Stimulated activated CD8-positive, alpha-beta memory T cell treated with anti-CD3 and anti-CD28 coated beads, Interleukin-7, amount 100 ng/mL, for 4 hours (primary cell): ENCODE results near the gene CACNA2D1.
"Not testable (repeated sequence)": the region's sequence is repeated elsewhere in the genome, so short reads cannot be mapped to it uniquely, and the experiment has no call there.

Experiments used
- DNase-seq, 2 donors: peaks; one replicate each; pipeline ENCODE4 v3.0.0-alpha.2; 2020; ENCODE audit warnings: low read depth in 2 of 2

CACNA2D1 gene

GRCh38 chr7:82393076-82393839 is 50.3 kb downstream of the CACNA2D1 start:
- DNase-seq, result no peak

GRCh38 chr7:82390936-82391335 is 52.6 kb downstream of the CACNA2D1 start:
- no peak for DNase-seq

DNA sequence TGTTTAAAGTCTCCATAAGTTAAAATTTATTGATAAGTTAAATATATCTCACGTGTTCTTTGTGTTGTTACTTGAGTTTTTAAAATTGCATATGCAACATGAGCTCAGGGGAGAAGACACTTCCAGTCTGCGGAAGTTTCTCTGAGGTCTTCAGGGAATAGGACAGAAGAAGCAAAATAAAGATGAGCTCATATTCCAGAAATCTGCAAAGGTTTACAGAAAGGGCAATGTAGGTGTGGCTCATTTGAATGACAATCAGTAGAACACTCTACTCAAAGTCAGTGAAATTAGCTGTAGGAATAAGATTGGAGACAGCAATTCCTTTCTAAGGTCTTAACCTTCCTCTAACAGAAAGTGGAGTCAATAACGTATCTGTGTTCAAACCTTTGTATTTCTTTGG is 53.7 kb downstream of the CACNA2D1 start:
- DNase-seq, result no peak

- DNase-seq, result no peak
These were observed 55.4 kb downstream of the CACNA2D1 start for GRCh38 chr7:82388138-82388537.

- DNase-seq, result not testable (repeated sequence)
These were observed 57.0 kb downstream of the CACNA2D1 start for GRCh38 chr7:82386571-82386970.

- no peak for DNase-seq
These were observed 58.8 kb downstream of the CACNA2D1 start for GRCh38 chr7:82384779-82385178.

GRCh38 chr7:82384051-82384464 is 59.5 kb downstream of the CACNA2D1 start:
- DNase-seq, result no peak

GRCh38 chr7:82382276-82382675 is 61.3 kb downstream of the CACNA2D1 start:
- no peak for DNase-seq

DNA sequence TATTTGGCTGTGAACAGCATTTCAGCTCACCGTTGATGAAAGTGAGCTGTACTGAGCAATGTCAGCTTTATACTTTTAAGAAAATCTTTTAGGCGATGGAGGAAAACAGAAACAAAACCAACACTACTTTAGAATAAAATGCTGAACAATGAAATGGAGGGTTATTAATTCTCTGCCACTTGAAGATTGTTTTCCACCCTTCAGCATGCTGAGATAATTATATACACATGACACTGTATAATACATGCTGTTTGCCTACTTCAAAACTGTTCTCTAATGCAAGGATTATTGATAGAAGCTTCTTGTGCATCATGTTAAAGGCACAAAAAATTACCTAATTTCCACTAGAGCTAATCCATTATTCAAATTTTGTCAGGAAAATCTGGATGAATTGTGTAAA is 66.8 kb downstream of the CACNA2D1 start:
- no peak for DNase-seq

DNA sequence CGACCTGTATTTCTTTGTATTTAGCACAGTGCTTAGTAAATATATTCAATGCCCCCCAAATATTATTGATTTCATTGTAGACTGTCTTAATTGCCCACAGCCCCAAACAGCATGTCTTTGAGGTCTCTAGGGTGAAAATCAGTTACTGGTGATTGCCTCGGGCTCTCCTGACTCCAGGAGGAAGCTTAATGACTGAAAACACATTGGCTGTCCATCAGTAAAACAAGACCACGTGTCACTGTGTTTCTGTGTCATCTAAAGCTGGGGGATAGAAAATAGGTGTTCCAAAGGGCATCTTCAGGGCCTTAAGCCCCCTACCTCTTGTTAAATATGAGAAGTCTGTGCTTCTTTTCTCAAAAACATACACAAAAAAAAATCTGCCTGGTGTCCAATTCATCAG is 67.9 kb downstream of the CACNA2D1 start:
- no peak for DNase-seq

DNA sequence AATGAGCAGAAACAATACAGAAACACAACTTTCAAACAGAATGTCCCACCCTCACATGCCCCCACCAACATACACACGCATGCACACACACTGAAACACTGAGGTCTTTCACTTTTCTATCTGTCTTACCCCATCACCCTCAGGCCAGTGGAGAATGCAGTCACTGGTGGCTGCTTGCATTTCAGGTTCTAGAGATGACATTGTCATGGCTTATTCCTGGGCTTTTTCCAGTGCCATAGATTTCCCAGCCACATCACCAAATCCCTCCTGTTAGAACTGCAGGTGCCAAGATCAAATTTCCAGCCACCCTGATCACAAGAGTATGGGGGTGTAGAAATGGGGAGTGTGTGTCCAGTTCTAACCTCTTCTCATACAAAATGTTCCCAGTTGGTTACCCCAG is 68.4 kb downstream of the CACNA2D1 start:
- DNase-seq, result no peak

DNA sequence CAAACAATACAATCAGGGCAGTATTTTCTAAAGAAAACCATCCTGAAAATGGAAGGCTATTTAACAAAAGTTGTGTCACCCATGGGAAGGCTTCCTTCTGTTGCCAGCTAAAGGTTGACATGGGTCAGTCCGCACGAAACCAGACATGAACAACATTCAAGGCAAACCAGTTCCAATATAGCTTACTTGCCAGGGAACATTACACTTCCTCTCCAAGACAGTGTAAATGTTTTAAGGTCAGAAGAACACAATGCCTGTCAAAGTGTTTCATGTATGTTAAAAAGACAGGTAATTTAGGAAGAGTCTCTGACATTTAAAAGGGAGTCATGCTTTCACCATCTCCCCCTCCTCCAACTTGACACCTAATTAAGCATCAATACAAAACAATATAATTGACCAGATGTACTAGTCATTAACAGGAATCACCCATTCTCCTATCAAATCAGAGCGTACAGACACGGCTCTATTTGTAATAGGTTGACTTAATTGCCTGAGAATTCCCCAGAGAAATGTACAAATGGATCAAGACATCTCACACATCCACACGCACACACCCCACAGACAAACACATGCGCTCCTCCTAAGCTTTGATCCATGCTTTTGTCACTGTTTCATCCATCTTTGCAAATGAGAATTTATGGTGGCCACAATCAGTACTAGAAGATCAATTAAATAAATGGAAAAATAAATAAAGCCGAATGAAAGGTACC is 69.5 kb downstream of the CACNA2D1 start:
- no peak for DNase-seq

DNA sequence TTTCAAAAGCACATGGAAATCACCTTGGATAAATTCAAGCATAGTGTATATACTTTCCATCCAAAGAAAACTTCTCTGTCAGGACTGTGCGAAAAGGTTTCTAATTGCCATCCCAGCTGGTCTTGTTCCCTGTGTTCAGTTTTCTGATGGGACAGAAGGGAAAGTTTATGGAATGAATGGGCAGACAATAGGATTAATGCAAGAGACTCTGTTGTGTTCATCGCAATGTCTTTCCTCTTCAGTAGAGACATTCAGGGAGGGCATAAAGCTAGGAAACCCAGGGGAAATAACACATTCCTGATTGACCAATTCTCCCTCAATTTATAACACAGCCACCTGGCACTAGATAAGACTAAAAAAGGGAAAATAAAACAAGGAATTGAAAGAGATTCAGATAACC is 78.9 kb downstream of the CACNA2D1 start:
- DNase-seq, result no peak

DNA sequence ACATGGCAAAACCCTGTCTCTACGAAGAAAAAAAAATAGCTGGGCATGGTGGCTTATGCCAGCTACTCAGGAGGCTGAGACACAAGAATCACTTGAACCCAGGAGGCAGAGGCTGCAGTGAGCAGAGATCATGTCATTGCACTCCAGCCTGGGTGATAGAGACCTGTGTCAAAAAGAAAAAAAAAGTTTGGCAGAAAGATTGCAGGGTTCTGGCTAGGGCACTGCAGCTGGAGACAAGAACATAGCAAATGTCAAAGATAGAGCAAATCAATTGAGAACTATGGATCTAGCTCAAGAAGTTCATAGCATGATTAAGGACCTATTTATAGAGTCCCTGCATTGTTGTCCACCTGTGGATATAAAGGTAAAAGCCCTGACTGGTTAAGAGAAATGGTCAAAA is 79.5 kb downstream of the CACNA2D1 start:
- no peak for DNase-seq

DNA sequence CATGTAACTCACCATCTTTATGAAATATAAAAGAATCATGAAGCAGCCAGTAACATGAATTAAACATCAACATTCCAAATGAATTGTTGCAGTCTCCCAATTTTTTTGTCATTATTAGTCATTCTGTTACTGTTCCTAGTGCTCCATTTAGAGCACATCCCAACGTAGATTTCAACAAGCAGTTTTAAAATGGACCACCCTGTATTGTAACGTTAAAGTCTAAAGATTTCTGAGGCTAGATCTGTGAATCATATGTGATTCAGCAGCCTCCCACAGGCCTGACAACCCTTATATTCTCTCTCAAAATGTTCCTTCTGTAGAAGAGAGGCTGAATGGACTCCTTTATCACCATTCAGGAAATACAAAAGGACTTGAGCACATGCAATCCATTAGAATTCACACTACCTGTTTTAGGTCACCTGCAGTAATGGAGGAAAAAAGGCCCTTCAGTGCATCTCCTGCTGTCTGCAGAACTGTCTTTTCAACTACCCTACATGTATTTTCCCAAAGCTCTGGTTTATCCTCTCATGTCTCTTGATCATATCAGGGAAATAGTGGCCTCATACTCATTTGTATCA is 81.4 kb downstream of the CACNA2D1 start:
- no peak for DNase-seq

DNA sequence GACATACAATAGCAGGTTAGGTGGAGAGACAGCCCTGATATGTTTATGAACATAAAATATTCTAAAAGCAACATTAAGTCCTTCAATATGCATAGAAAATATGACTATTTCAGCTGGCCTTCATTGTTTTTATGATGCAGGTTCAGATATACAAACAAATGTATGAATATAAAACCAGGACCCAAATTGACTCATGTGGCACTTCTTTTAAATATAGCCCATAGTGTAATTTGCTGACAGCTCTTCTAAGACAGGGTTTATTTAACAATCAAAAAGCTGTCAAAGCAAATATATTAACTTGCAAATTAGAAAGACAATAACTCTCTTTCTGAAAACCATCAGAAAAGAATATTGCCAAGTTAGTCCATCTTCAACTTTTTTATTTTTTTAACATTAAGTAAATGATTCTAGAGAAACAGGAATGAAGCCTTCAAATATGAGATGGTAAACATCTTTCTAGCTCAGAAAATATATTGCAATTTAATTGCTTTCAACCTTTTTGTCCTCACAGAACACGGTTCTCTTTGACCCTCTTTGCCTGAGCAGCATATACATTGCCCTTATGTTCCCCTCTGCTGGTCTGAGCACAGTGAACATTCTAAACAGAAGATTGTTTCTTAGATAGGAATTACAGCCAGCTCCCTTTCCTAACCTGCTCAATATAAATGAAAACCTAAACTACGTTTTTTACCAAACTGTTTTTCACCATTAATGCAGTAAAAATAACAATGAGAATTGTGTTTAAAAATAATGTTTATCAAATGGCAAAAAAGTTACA is 82.8 kb downstream of the CACNA2D1 start:
- DNase-seq, result no peak

- DNase-seq, result no peak
These were observed 84.2 kb downstream of the CACNA2D1 start for GRCh38 chr7:82359426-82359825.

- no peak for DNase-seq
These were observed 84.7 kb downstream of the CACNA2D1 start for GRCh38 chr7:82358923-82359322.

DNA sequence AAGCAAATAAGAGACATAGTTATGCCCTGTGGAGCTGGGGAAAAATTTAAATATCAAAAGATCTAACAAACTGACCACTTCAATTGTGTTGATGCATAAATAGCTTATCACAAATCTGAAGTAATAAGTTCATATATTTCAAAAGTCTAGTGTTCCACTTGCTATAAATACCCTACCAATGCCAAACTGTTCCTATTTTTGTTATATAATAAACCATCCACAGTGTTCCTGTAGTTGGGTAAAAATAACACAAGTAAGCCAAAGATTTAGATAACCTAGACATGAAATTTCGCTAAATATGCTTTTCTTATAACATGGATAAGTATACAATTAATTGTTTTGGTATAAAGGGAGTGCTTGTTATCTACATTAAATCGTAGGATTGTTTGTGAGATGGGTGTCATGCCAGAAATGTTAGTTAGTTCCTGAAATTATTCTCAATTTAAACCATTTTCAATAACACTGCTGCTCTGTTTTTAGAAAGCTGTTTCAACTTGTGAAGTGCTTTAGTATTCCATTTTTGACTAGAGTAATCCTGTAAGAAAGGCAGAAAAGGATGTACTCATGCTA is 85.5 kb downstream of the CACNA2D1 start:
- DNase-seq, result no peak

DNA sequence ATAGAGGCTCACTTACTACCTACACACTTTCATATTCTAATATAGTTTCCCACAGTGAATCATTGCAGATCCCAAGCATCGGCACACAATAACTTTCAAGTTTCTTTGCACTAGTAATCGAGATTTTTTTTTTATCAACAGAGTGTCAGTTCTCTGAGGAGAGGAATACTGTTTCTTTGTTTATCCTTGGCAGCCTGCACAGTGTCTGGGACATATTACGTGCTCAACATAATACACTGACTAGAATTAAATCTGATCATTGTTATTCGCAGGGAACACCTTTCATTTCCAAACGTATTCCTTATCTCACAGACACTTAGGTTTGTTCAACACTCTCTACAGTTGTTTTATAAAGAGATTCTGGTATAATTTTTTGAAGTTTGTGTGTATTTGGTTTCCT is 95.3 kb downstream of the CACNA2D1 start:
- no peak for DNase-seq

- DNase-seq, result no peak
These were observed 95.8 kb downstream of the CACNA2D1 start for GRCh38 chr7:82347808-82348207.

DNA sequence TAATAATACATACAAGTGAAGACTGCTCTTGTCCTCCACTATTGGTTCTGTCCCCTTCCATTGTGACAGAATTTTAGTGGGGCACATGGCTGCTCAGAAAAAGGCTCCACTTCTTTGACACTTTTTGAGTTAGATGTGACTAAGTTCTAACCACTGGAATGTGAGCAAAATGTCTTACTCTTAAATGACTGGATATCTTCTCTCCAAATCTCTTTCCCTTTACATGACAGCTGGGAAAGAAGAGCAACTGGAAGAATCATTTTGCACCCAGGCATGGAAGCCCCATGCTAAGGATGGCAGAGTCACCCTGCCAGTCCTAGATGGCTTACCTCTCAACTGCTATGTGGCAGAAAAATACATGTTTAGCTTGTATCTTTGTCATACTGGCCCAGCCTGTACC is 97.7 kb downstream of the CACNA2D1 start:
- DNase-seq, result no peak
